ENCODE results near the gene SSBP4. TPM values are rescaled to one million over a fixed set of nuclear protein-coding genes. Genes with fewer than 3 reads are reported as not detected.
A peak's percentile ranks its signal among the peaks of the same experiment; 100 is the strongest.

Gene SSBP4
- total and polyA plus RNA-seq, 5 experiments from 2014 or later = 41.3 to 78.8 (median 48.1) TPM

DNA sequence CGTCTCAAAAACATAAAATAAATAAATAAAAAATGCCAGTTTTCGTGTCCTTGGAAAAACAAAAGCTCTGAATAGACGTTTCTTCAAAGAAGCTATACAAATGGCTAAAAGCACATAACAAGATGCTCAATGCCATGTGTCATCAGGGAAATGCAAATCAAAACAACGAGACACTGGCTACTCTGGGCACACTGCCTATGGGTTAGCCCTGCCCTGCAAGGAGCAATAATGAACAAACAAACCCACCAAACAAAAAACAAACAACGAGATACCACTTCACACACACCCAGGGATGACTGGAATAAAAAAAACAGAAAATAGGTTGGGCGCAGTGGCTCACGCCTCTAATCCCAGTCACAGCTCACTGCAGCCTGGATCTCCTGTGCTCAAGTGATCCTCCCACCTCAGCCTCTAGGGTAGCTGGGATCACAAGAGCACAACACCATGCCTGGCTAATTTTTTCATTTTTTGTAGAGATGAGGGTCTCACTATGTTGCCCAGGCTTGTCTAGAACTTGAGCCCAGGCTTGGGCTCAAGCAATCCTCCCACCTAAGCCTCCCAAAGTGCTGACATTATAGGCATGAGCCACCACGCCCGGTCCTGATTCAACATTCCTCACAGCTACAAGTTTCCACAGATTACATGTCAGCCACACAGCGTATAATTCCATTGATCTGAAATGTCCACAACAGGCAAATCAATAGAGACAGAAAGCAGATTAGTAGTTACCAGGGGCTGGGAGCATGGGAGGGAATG is 34.2 kb downstream of the SSBP4 start:
- peak overlapping the region in 4 of 10 donors; percentile 21 to 62 (median 44) for H3K27ac Mint-ChIP-seq

DNA sequence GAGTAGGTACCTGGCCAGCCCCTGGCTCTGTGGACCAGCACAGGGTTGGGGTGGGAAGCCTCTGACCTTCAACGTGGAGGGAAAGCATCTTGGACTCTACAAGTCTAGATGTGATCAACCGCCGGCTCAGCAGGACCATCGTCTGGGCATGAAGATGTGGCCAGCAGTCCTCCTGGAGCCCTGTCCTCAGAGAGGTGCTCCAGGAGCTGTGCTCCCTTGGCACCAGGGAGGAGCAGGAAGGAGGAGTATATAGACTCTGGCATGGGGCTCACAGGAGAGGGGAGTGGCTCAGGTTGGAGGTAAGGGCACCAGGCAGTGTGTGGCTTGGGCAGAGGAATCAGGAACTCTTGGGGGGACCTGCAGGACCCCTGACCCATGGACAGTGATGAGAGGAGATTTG is 37.1 kb downstream of the SSBP4 start:
- DNase-seq = no peak
- no peaks in the 10 kb centered on the region for H3K9me3 Mint-ChIP-seq
- no peak for ATAC-seq
- peaks cover 0 to 66% (median 3%) of the 10 kb centered on the region in 3 donors for H3K36me3 Mint-ChIP-seq
- no peak overlapping the region for H3K4me3 Mint-ChIP-seq
- peak overlapping the region in 1 of 10 donors; percentile 60 for H3K27ac Mint-ChIP-seq
- POLR2A ChIA-PET = interaction anchor here (0.6 to 0.7 kb wide), 2 partner anchors 83 to 118 kb away, joined by 3 to 6 read pairs; no protein-coding TSS in a partner anchor
- no peaks in the 10 kb centered on the region for H3K27me3 Mint-ChIP-seq
- H3K4me1 Mint-ChIP-seq = peaks cover 0 to 3% (median under 1%) of the 10 kb centered on the region in 4 donors

More for the DNA sequence above, 34.2 kb downstream of the SSBP4 start:
- Mint-ChIP-seq H3K27me3 (no peaks in the 10 kb centered on the region), H3K36me3 (peaks cover 0 to 64% (median 5%) of the 10 kb centered on the region in 3 donors), H3K9me3 (no peaks in the 10 kb centered on the region), H3K4me3 (no peak overlapping the region), H3K4me1 (peaks cover 3 to 8% (median 5%) of the 10 kb centered on the region in 4 donors)
- POLR2A ChIA-PET = interaction anchor here (0.6 kb wide), 1 partner anchor 264 kb away, joined by 3 read pairs; no protein-coding TSS in a partner anchor
- DNase-seq (no peak), ATAC-seq (no peak)

DNA sequence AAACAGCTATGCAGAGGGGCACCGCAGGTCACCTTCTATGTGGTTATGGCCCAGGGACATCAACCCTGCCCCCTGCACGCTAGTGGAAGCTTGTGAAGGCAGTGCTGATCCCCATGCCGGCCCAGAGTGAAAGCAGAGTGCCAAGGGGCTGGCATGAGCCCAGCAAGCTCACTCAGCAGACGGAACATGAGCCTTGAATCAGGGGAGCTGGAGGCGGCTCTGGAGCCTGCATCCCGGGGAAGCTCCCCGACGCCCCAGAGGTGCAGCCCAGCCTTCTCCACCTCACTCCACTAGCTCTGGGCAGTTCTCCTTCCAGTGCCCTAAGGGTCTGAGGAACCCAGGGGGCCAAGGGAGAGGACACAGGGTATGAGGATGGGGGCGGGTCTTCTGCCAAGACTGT is 37.8 kb downstream of the SSBP4 start:
- Mint-ChIP-seq H3K27me3 (no peaks in the 10 kb centered on the region), H3K27ac (no peak overlapping the region), H3K4me1 (peaks cover 0 to 7% (median 4%) of the 10 kb centered on the region in 4 donors), H3K9me3 (no peaks in the 10 kb centered on the region), H3K36me3 (peaks cover 0 to 72% (median 3%) of the 10 kb centered on the region in 3 donors), H3K4me3 (no peak overlapping the region)
- POLR2A ChIA-PET = interaction anchor here (0.7 kb wide), 2 partner anchors 119 to 488 kb away, joined by 3 to 5 read pairs; no protein-coding TSS in a partner anchor
- DNase-seq = no peak
- no peak for ATAC-seq

DNA sequence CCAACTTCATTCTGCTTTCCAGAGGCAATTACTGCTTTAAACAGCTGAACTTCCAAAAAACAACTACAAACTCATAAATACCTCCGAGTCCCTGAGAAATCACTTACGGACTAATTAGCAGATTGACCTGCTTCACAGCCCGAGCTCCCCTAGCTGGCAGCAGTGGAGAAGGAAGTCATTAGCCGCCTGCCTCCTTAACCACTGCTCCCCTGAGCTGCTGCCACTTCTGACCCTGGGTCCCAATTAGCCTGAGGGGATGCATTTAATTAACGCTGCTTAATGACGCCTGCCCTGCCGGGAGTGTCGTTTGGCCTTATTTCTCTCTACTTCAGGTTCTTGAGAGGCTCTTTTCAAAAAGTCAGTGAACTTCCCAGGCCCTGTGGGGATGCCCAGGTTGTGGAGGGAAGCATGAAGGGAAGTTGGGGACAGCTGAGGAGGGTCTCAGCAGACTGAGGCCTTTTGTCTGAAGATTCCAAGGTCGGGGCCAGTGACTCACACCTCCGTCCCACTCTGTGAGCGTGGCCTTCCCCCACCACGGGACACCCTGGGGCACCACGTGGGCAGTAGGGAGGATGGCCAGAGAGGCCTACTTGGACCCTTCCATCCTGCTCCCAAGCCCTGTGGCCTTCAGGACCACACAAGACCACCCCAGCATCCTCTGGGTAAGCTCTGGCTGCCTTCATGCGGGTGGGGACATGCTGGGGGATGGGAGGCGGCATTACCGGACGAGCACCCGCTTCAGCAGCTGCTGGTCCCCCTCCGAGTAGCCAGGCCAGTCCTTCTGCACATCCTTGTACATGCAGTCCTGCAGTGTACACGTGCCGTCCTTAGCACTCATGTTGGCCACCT is 38.5 kb downstream of the SSBP4 start:
- Mint-ChIP-seq H3K4me1 (peaks cover 0 to 10% (median 4%) of the 10 kb centered on the region in 4 donors), H3K9me3 (no peaks in the 10 kb centered on the region), H3K27ac (no peak overlapping the region), H3K36me3 (peaks cover 0 to 69% (median 3%) of the 10 kb centered on the region in 3 donors), H3K27me3 (no peaks in the 10 kb centered on the region), H3K4me3 (no peak overlapping the region)
- DNase-seq (no peak), ATAC-seq (no peak)
- POLR2A ChIA-PET = interaction anchor here (0.6 to 0.7 kb wide), 2 partner anchors 87 to 487 kb away, joined by 4 to 5 read pairs; no protein-coding TSS in a partner anchor

DNA sequence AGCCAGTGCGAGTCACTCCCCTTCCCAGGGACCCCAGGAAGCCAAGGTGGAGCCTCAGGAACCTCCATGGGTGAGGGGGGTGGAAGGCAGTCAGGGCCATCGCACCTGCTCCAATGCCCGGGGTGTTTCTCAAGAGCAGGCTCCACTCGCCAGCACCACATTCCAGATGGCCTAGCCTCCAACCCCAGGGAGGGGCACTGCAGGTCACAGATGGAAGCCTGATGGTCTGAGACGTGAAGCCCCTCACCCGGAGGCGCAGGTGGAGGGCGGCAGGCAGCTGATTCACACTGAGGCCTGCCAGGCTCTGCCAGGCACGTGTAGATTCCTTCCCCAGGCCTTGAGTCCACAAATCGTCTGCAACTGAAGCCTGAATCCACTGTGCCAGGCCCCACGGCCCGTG is 41.7 kb downstream of the SSBP4 start:
- POLR2A ChIA-PET = interaction anchor here (1.0 to 1.2 kb wide), 2 partner anchors 18 to 61 kb away, joined by 4 read pairs; partner anchors contain the start of gene ELL
- ATAC-seq (no peak), DNase-seq (no peak)
- peaks cover 0 to 64% (median 2%) of the 10 kb centered on the region in 3 donors for H3K36me3 Mint-ChIP-seq
- no peaks in the 10 kb centered on the region for H3K9me3 Mint-ChIP-seq
- no peak overlapping the region for H3K27ac Mint-ChIP-seq
- H3K4me1 Mint-ChIP-seq = peaks cover 2 to 15% (median 10%) of the 10 kb centered on the region in 4 donors
- H3K4me3 Mint-ChIP-seq = no peak overlapping the region
- no peaks in the 10 kb centered on the region for H3K27me3 Mint-ChIP-seq

DNA sequence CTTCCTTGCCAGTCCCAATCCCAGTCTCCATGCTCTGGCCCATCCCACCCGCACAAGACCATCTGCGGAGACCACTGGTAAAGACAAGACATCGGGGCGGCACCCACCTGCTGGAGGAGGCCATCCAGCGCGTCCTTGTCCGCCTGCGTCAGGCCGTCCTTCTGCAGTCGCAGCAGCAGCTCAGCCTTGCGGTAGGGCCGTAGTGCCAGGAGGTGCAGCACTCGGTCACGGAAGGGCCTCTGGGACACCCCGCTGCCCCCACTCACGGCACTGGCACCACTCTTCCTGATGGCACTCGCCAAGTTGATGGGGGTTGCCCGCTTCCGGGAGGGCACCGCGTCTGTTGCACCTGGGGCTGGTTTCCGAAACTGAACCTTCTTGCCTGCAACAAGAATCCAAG is 42.3 kb downstream of the SSBP4 start:
- DNase-seq (no peak), ATAC-seq (no peak)
- no peaks in the 10 kb centered on the region for H3K27me3 Mint-ChIP-seq
- peak overlapping the region in 5 of 10 donors; percentile 35 to 85 (median 41) for H3K27ac Mint-ChIP-seq
- no peaks in the 10 kb centered on the region for H3K9me3 Mint-ChIP-seq
- peaks cover 2 to 15% (median 10%) of the 10 kb centered on the region in 4 donors for H3K4me1 Mint-ChIP-seq
- H3K4me3 Mint-ChIP-seq = no peak overlapping the region
- peaks cover 0 to 58% (median 2%) of the 10 kb centered on the region in 3 donors for H3K36me3 Mint-ChIP-seq
- POLR2A ChIA-PET = interaction anchor here (0.7 to 1.8 kb wide), 3 partner anchors 17 to 42 kb away, joined by 4 read pairs; no protein-coding TSS in a partner anchor

DNA sequence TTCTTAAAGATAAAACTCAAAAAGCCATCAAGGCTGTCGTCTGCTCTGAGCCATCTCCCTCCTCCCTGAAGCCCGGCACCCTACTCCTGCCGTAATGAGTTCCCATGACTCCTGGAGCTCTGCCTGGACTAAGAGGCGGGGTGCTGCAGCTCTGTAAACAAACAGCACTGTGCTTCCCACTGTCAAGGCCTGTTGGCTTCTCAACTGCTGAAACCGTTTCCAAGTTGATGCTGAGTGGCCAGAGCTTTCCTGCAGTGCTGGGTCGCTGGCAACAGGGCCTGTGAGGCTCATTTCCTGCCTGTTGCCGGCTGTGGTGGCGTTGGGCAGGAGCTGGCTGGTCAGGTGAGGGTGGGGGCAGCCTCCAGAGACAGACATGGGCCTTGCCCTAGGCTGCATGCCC is 45.4 kb downstream of the SSBP4 start:
- POLR2A ChIA-PET = no interaction called here

DNA sequence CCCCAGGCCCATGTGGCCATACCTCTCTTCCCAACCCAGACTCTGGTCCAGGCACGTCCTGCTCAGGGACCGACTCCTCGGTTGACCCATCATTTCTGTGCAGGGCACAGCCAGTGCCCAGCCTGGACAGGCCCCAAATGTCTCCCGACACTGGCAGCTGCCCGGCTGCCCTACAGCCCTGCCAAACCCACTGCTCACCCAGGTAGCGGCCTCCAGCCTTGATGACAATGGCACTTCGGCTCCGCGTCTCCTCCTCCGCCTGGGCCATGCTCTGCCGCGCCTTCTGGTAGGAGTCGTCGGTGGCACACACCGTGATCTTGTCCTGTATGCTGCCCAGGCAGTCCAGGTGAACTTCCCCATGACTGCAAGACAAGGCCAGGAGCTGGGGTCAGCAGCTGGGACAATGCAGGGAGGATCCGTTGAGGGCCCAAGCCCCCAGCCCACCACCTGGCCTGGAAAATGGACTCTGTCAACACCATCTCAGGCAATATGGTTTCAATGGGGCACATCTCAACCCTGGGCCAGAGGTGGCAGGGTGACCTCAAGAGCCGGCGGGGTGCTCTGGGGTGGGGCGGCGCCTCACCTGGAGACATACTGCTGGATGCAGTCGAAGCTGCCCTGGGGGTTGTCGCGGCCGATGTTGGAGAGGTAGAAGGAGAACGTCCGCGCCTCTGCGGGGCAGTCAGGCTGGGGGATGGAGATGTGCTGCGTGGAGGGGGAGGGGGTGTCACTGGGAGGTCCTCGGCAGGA is 46.2 kb downstream of the SSBP4 start:
- ATAC-seq = no peak
- POLR2A ChIA-PET = interaction anchor here (0.5 kb wide), 1 partner anchor 78 kb away, joined by 8 read pairs; no protein-coding TSS in a partner anchor
- peaks cover 0 to 29% (median 2%) of the 10 kb centered on the region in 3 donors for H3K36me3 Mint-ChIP-seq
- peaks cover 11 to 30% (median 20%) of the 10 kb centered on the region in 4 donors for H3K4me1 Mint-ChIP-seq
- H3K4me3 Mint-ChIP-seq = no peak overlapping the region
- peak overlapping the region in 4 of 10 donors; percentile 35 to 67 (median 43) for H3K27ac Mint-ChIP-seq
- DNase-seq = no peak
- no peaks in the 10 kb centered on the region for H3K9me3 Mint-ChIP-seq
- no peaks in the 10 kb centered on the region for H3K27me3 Mint-ChIP-seq

More for the DNA sequence above, 45.4 kb downstream of the SSBP4 start:
- ATAC-seq = no peak
- H3K36me3 Mint-ChIP-seq = peaks cover 0 to 32% (median 2%) of the 10 kb centered on the region in 3 donors
- H3K4me3 Mint-ChIP-seq = no peak overlapping the region
- DNase-seq = no peak
- H3K9me3 Mint-ChIP-seq = no peaks in the 10 kb centered on the region
- no peak overlapping the region for H3K27ac Mint-ChIP-seq
- H3K27me3 Mint-ChIP-seq = no peaks in the 10 kb centered on the region
- H3K4me1 Mint-ChIP-seq = peaks cover 7 to 28% (median 19%) of the 10 kb centered on the region in 4 donors

DNA sequence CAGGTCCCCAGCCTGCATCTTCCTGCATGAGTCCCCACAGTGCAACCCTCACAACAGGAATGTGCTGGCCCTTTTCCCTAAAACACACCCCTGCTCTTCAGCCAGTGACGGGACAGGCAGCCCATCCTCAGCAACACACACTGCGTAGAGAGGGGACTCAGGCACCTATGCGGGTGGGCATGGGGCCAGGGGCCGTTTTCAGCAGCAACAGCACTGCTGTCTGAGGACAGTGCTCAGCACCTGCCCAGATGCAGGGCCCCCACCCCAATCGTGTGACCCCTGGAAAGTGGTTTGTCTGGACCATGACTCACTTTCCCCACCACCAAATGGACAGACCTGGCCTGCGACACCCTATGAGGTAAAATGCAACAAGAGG is 46.8 kb downstream of the SSBP4 start:
- peaks cover 12 to 35% (median 20%) of the 10 kb centered on the region in 4 donors for H3K4me1 Mint-ChIP-seq
- POLR2A ChIA-PET = interaction anchor here (0.5 kb wide), 1 partner anchor 78 kb away, joined by 8 read pairs; no protein-coding TSS in a partner anchor
- no peaks in the 10 kb centered on the region for H3K9me3 Mint-ChIP-seq
- H3K27me3 Mint-ChIP-seq = no peaks in the 10 kb centered on the region
- no peak overlapping the region for H3K27ac Mint-ChIP-seq
- DNase-seq (no peak), ATAC-seq (no peak)
- no peak overlapping the region for H3K4me3 Mint-ChIP-seq
- peaks cover 0 to 29% (median 2%) of the 10 kb centered on the region in 3 donors for H3K36me3 Mint-ChIP-seq

DNA sequence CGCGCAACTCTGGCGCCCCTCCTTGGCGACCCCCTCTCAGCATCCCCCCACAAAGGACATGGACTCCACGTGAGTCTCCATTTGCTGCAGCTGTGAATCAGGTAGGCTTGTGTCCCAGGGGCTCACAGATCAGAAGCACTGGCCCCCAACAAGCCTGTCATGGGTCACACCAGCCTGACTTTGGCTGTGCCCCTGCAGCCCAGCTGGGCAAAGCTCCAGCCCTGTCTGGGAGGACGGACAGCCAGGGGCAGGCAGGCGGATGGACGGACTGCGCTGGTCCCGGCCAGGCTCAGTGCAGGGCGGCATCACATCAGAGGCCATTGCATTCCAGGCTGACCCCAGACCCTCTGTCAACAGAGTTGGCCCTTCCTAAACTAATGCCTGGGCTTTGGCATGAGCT is 47.2 kb downstream of the SSBP4 start:
- POLR2A ChIA-PET = interaction anchor here (0.6 kb wide), 1 partner anchor 1018 kb away, joined by 3 read pairs; no protein-coding TSS in a partner anchor
- Mint-ChIP-seq H3K9me3 (no peaks in the 10 kb centered on the region), H3K4me1 (peaks cover 14 to 35% (median 19%) of the 10 kb centered on the region in 4 donors), H3K4me3 (no peak overlapping the region), H3K27me3 (no peaks in the 10 kb centered on the region), H3K27ac (peak overlapping the region in 1 of 10 donors; percentile 18), H3K36me3 (peaks cover 0 to 29% (median 2%) of the 10 kb centered on the region in 3 donors)
- ATAC-seq (no peak), DNase-seq (no peak)

DNA sequence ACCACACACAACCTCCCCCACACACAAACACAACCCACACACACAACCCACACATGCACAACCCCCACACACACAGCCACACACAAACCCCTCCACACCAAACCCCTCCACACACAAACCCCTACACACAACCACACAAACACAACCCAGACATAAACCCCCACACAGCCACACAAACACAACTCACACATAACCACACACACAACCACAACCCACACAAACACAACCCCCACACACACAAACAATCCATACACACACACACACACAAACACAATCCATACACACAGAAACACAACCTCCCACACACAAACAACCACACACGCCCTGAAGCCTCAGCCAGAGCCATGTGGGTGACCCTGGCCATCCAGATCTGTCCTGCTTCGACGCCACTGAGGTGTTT is 48.8 kb downstream of the SSBP4 start:
- H3K27me3 Mint-ChIP-seq = no peaks in the 10 kb centered on the region
- ATAC-seq (no peak), DNase-seq (no peak)
- peaks cover 0 to 36% (median 2%) of the 10 kb centered on the region in 3 donors for H3K36me3 Mint-ChIP-seq
- peaks cover 14 to 32% (median 15%) of the 10 kb centered on the region in 4 donors for H3K4me1 Mint-ChIP-seq
- H3K4me3 Mint-ChIP-seq = no peak overlapping the region
- POLR2A ChIA-PET = interaction anchor here (0.9 kb wide), 1 partner anchor 44 kb away, joined by 3 read pairs; no protein-coding TSS in a partner anchor
- peak overlapping the region in 4 of 10 donors; percentile 10 to 86 (median 24) for H3K27ac Mint-ChIP-seq
- no peaks in the 10 kb centered on the region for H3K9me3 Mint-ChIP-seq
